Fibroblast of skin of abdomen (primary cell): ENCODE data around the gene EHD3.

Source experiments
- DNase-seq: peaks from one replicate; pipeline ENCODE4 v3.0.0-alpha.2; 2013

Gene EHD3

GRCh38 chr2:31294196-31294595 is 60.2 kb downstream of the EHD3 start:
- DNase-seq: no peak

DNA sequence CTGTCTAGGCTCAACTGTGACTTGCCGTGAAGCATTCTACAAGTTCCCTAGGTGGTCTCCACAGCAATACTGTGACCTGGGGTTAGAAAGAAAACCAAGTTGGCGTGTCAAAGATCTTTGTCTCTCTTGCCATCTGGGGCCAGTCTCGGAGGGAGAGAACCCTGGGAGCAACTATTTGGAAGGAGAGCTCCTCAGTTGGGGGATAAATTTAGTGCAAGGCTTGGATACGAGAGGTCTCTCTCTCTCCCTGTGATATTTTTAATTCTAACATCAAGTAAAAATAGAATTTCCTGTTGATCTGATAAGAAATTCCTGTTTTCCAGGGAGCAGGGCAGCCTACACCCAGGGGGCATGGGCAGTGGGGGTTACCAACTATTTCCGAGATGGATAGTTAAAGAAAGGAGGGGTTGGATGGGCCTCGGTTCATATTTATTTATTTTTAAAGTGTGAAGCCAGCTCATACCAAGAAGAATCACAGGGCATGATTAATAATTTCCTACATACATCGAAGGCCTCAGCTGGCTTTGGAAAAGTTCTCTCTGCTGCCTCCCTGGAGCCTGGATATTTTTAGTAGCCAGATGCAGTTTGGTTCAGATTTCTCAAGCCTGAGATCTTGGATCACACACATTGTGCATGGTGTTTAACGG is 62.8 kb downstream of the EHD3 start:
- peak; percentile 42 for DNase-seq

DNA sequence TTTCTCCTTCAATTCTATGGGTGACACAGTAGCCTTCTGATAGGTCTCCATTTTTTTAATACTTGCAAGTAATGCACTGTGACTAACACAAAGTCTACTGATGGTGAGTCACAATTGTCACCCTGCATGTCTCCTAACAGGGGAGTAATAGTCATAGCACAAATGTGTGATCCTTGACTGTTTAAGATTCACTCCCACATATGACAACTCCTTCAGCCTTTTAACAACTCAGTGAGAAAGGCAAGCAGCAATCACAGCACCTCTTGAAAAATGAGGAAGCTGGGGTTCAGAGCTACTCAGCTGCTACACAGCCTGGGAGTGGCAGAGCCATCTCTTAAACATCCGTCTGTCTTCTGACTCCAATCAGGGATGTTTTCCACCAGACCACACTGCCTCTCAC is 63.8 kb downstream of the EHD3 start:
- peak; percentile 35 for DNase-seq

GRCh38 chr2:31299547-31299946 is 65.6 kb downstream of the EHD3 start:
- no peak for DNase-seq

GRCh38 chr2:31300309-31300708 is 66.4 kb downstream of the EHD3 start:
- DNase-seq: no peak

DNA sequence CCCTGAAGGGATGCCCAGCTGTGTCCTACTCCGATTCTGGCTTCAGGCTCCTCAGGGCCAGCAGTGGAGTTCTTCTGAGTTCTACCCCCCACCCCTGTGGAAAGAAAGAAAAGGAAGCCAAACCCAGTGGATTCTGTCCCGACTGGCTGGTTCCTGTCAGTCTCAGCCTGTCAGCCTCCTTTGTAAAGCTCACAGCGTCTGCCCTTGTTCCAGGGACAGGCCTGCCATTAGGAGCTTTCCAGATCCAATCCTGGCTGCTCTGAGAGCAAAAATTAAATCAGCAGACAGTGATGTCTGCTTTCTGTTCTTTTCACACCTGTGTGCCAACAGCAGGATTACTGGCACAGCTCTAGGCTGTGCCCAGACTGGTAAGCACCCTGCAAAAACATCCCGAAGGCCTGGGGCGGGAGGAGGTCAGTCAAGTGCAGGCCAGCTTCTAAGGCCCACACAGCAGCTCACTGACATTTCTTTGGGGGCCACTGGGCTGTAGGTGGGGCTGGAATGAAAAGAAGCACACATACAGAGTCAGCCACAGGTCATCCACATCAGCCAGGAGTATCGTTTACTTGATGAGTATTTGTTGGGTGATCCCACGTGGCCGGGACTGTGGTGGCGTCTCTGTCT is 69.1 kb downstream of the EHD3 start:
- no peak for DNase-seq

DNA sequence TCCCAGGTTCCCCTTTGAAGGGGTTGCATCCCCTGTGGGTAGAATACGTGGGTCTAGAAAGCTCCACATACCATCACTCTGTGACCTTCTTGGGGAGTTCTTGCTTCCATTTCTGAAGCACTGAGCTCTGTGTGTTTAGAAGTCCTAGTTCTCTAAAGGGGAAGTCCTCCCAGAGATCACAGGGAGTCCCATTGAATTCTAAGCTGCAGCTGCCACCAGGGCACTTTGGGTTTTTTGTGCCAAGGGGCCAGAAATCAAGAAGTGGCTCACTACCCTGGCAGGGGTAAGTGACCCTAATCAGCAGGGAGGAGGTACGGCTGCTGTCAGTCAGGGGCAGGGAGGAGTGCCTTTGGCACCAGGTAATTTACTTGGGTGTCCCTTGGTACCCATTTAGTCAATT is 70.9 kb downstream of the EHD3 start:
- no peak for DNase-seq

DNA sequence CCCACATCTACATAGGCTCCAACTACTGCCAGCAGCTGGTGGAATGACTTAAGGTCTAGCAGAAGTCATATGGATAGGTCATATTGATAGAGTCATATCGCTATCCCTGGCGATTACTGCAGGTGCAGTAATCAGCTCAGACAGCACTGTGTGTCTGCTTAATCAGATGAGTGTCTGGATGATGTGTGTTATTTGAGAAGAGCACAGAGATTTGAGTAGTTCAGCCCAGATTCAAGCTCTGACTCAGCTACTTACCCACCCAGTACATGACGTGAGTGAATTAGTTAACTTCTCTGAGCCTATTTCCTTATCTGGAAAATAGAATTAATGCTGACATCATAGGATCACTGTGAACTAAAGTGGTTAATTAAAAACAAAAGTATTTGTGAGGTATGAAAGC is 78.9 kb downstream of the EHD3 start:
- peak; percentile 62 for DNase-seq

DNA sequence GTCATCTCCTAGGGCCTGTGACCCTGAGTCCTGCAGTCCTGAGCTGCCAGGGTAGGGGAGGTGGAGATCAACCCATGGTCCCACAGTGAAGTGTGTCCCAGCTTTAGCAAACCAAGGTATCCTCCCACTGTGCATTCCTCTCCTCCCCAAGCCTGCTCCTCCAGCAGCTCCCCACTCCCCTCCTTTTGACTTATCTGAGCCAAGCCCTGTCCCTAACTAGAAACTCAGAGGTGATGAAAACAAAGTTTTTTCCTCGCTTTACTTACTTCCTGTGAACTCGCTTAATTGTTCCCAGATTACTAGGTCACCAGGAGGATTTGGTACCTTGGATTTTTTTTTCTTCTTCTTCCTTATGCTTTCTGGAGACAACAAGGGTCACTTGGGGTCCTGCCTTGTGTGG is 80.8 kb downstream of the EHD3 start:
- peak; percentile 47 for DNase-seq

- no peak for DNase-seq
These were observed 83.4 kb downstream of the EHD3 start for GRCh38 chr2:31317396-31317795.

GRCh38 chr2:31318361-31319336 is 84.7 kb downstream of the EHD3 start:
- DNase-seq: peak; percentile 86
